RWPE2 (cell line): ENCODE measurements around the gene SCFD2.
"Not testable (repeated sequence)": the region's sequence is repeated elsewhere in the genome, so short reads cannot be mapped to it uniquely, and the experiment has no call there.

Source experiments
- ATAC-seq: fragments of 200-7000 bp; cut with Tn5 transposase; 3 replicates; pipeline ENCODE4 v1.9.1; 2021; ENCODE audit warnings: low read depth
- DNase-seq: peaks from one replicate; pipeline ENCODE4 v3.0.0-alpha.2; 2020; ENCODE audit warnings: low spot score
- H3K27ac ChIP-seq: fragments of 450-650 bp; 2 replicates; pipeline ENCODE4 v1.5.1; 2017; ENCODE audit warnings: mild to moderate bottlenecking; ENCODE audit not compliant: poor library complexity, severe bottlenecking
- H3K27me3 ChIP-seq: fragments of 250-450 bp; sonication (Bioruptor Pico); 2 replicates; pipeline ENCODE4 v1.5.1; 2021; ENCODE audit warnings: mild to moderate bottlenecking, moderate library complexity; ENCODE audit not compliant: insufficient read depth, poor library complexity, severe bottlenecking
- H3K36me3 ChIP-seq: fragments of 250-450 bp; sonication (Bioruptor Pico); 2 replicates; pipeline ENCODE4 v1.5.1; 2020; ENCODE audit warnings: low read depth, mild to moderate bottlenecking, moderate library complexity
- H3K4me1 ChIP-seq: fragments of 250-450 bp; sonication (Bioruptor Pico); 2 replicates; pipeline ENCODE4 v1.5.1; 2021; ENCODE audit warnings: mild to moderate bottlenecking, moderate library complexity; ENCODE audit not compliant: insufficient read depth, poor library complexity, severe bottlenecking
- H3K4me3 ChIP-seq: fragments of 250-450 bp; sonication (Bioruptor Pico); 2 replicates; pipeline ENCODE4 v1.5.1; 2021; ENCODE audit warnings: mild to moderate bottlenecking, moderate library complexity; ENCODE audit not compliant: severe bottlenecking
- H3K9me3 ChIP-seq: fragments of 250-450 bp; sonication (Bioruptor Pico); 2 replicates; pipeline ENCODE4 v1.5.1; 2021; ENCODE audit warnings: mild to moderate bottlenecking, moderate library complexity; ENCODE audit not compliant: severe bottlenecking
- CTCF ChIP-seq: fragments of 450-650 bp; IDR thresholded peaks from one replicate; pipeline ENCODE4 v1.5.1; 2017; ENCODE audit warnings: mild to moderate bottlenecking, moderate library complexity; ENCODE audit not compliant: poor library complexity, severe bottlenecking

The SCFD2 gene

DNA sequence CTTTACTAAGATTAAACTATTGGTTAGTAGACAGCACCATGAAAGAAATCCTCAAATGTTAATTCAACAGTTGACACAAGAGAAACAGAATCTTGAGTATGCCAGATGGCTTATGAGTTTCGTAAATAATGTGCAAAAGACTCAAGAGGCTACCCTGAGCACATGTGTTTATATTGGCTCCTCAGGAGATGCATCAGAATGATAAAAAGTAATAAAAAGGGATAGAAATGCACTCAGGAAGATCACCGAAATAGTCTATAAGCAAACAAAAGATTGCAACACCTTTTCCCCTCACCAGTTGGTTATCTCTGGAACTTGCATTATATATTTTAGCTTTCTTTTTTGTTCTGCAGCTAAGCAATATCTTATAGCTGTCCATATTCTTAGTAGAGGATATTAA, 84.4 kb downstream of the SCFD2 start:
- no peak overlapping the region for H3K4me3 ChIP-seq
- DNase-seq (no peak), ATAC-seq (no peak)
- no peaks in the 10 kb centered on the region for H3K27me3 ChIP-seq
- no peak for TF ChIP-seq CTCF
- H3K27ac ChIP-seq, result no peak overlapping the region
- no peaks in the 10 kb centered on the region for H3K4me1 ChIP-seq
- no peaks in the 10 kb centered on the region for H3K9me3 ChIP-seq
- H3K36me3 ChIP-seq, result no peaks in the 10 kb centered on the region

GRCh38 chr4:53280846-53281245, 85.0 kb downstream of the SCFD2 start:
- Histone ChIP-seq H3K27ac (no peak overlapping the region), H3K4me1 (no peaks in the 10 kb centered on the region), H3K4me3 (no peak overlapping the region), H3K27me3 (no peaks in the 10 kb centered on the region), H3K9me3 (no peaks in the 10 kb centered on the region), H3K36me3 (no peaks in the 10 kb centered on the region)
- no peak for DNase-seq
- TF ChIP-seq CTCF, result no peak
- no peak for ATAC-seq

GRCh38 chr4:53274609-53275268, 91.1 kb downstream of the SCFD2 start:
- no peak for TF ChIP-seq CTCF
- no peak for DNase-seq
- Histone ChIP-seq H3K27me3 (no peaks in the 10 kb centered on the region), H3K9me3 (no peaks in the 10 kb centered on the region), H3K4me1 (no peaks in the 10 kb centered on the region), H3K36me3 (no peaks in the 10 kb centered on the region), H3K27ac (no peak overlapping the region), H3K4me3 (no peak overlapping the region)
- no peak for ATAC-seq

DNA sequence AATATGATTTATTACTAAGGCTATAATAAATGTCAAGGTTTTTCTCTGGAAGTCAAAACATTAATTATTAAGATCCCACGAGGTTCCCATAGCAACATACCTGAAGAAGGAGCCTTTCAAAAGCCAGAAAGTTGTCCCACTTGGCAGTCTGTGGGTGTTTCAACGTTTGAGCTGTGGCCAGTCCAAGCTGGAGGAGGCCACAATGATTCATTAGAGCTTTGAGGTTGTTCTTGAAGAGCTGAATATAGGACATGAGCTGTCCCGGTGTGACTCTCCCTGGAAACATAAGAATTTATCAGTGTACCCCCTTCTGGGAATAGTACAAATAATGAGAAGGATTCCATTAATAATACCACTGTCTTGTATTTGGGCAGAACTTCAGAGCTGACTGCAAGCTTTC, 92.1 kb downstream of the SCFD2 start:
- H3K9me3 ChIP-seq, result no peaks in the 10 kb centered on the region
- no peak for TF ChIP-seq CTCF
- DNase-seq, result no peak
- no peak overlapping the region for H3K4me3 ChIP-seq
- ATAC-seq, result no peak
- H3K4me1 ChIP-seq, result no peaks in the 10 kb centered on the region
- H3K36me3 ChIP-seq, result no peaks in the 10 kb centered on the region
- H3K27ac ChIP-seq, result no peak overlapping the region
- no peaks in the 10 kb centered on the region for H3K27me3 ChIP-seq

DNA sequence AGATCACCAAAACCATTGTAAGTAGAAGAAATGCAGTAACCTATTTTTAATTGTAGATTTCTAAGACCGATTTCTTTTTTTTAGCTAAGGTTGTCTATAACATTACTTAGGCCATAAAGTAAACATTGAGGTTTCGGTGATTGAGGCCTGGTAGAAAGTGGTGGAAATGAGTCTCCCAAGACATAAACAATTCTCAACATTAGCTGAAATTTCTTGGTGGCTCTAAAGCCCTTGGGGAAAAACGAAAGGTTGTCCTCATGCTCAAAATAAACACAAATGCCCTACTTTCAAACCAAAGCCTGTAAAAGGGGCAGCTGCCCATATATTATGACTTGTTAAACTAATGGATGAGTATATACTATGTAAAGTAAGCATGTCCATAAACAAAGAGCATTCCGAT, 98.8 kb downstream of the SCFD2 start:
- Histone ChIP-seq H3K4me3 (no peak overlapping the region), H3K36me3 (no peaks in the 10 kb centered on the region), H3K9me3 (no peaks in the 10 kb centered on the region), H3K27me3 (no peaks in the 10 kb centered on the region), H3K27ac (no peak overlapping the region), H3K4me1 (no peaks in the 10 kb centered on the region)
- DNase-seq (no peak), ATAC-seq (no peak)
- no peak for TF ChIP-seq CTCF

GRCh38 chr4:53255986-53256385, 109.9 kb downstream of the SCFD2 start:
- not testable (repeated sequence) for H3K4me3 ChIP-seq, H3K36me3 ChIP-seq, DNase-seq, H3K4me1 ChIP-seq, H3K27me3 ChIP-seq, ATAC-seq, H3K27ac ChIP-seq, H3K9me3 ChIP-seq
